Fibroblast of lung (primary cell): ENCODE results near the gene UBE2D2. TPM values are rescaled to one million over a fixed set of nuclear protein-coding genes. Genes with fewer than 3 reads are reported as not detected.

ENCODE experiments used
- DNase-seq, 2 donors: peaks; one replicate each; pipeline versions ENCODE4 v3.0.0 to v3.0.0-alpha.2; 2010; ENCODE audit warnings: low read depth in 2 of 2
- H2AFZ ChIP-seq: 2 replicates; pipeline ENCODE4 v1.5.1; 2012; ENCODE audit warnings: low read length, control low read depth, inconsistent platforms
- H3K27ac ChIP-seq: 2 replicates; pipeline ENCODE4 v1.5.1; 2011; ENCODE audit warnings: low read length, control low read depth; ENCODE audit not compliant: insufficient read depth
- H3K27me3 ChIP-seq: 2 replicates; pipeline ENCODE4 v1.5.1; 2011; ENCODE audit warnings: mild to moderate bottlenecking, low read length; ENCODE audit not compliant: control insufficient read depth, insufficient read depth
- H3K36me3 ChIP-seq: 2 replicates; pipeline ENCODE4 v1.5.1; 2011; ENCODE audit warnings: low read length; ENCODE audit not compliant: control insufficient read depth, insufficient read depth
- H3K4me1 ChIP-seq: 2 replicates; pipeline ENCODE4 v1.5.1; 2011; ENCODE audit warnings: low read length; ENCODE audit not compliant: control insufficient read depth, insufficient read depth; ENCODE audit errors: extremely low read depth
- H3K4me2 ChIP-seq: 2 replicates; pipeline ENCODE4 v1.5.1; 2011; ENCODE audit warnings: low read length, control low read depth; ENCODE audit not compliant: insufficient read depth; ENCODE audit errors: extremely low read depth
- H3K4me3 ChIP-seq, 4 experiments: fragments of 200-600 bp in 1 of 4; sonication (generic) in 1 of 4; replicated peaks in 1 of 4; 2 replicates each; pipeline ENCODE4 v1.5.1; 2011 to 2016; ENCODE audit warnings: low read length in 4 of 4, low read depth in 3 of 4, mild to moderate bottlenecking in 3 of 4, control low read depth in 2 of 4, inconsistent platforms in 1 of 4, mixed read lengths in 1 of 4; ENCODE audit not compliant: insufficient read depth in 1 of 4; ENCODE audit errors: control extremely low read depth in 1 of 4
- H3K79me2 ChIP-seq: 2 replicates; pipeline ENCODE4 v1.5.1; 2012; ENCODE audit warnings: mild to moderate bottlenecking, low read length, inconsistent platforms; ENCODE audit not compliant: control insufficient read depth, insufficient read depth
- H3K9ac ChIP-seq: 2 replicates; pipeline ENCODE4 v1.5.1; 2011; ENCODE audit warnings: mild to moderate bottlenecking, low read length, control low read depth; ENCODE audit not compliant: insufficient read depth
- H3K9me3 ChIP-seq: 2 replicates; pipeline ENCODE4 v1.5.1; 2012; ENCODE audit warnings: low read depth, low read length; ENCODE audit not compliant: control insufficient read depth, insufficient read depth
- H4K20me1 ChIP-seq: 2 replicates; pipeline ENCODE4 v1.5.1; 2011; ENCODE audit warnings: low read length; ENCODE audit not compliant: control insufficient read depth, insufficient read depth; ENCODE audit errors: extremely low read depth
- EZH2 ChIP-seq: IDR thresholded peaks from 2 replicates; pipeline ENCODE4 v1.5.1; 2012; ENCODE audit warnings: low read length, control low read depth, mild to moderate bottlenecking; ENCODE audit errors: missing control alignments
- polyA plus RNA-seq, 2 donors: library from polyadenylated mRNA; depleted of rRNA in 1 of 2; stranded (reverse) in 1 of 2; unstranded in 1 of 2; fragments of >200 nt; gene quantifications; 2 replicates each; pipeline ENCODE4 v1.2.1, GENCODE V29; 2011 to 2012; ENCODE audit warnings: missing spikeins in 1 of 2
- total RNA-seq: library from RNA; depleted of rRNA; stranded (reverse); fragments of >200 nt; gene quantifications from 2 replicates; pipeline ENCODE4 v1.2.1, GENCODE V29; 2014
- TF ChIP-seq, protein P1 (sequence below), 2 donors: IDR thresholded peaks in 1 of 2; conservative IDR thresholded peaks in 1 of 2; 1 replicate in 1 of 2; 2 replicates in 1 of 2; pipeline ENCODE4 v1.5.1; 2011 to 2012; ENCODE audit warnings: low read length in 2 of 2, control low read depth in 1 of 2, inconsistent platforms in 1 of 2, low read depth in 1 of 2, mild to moderate bottlenecking in 1 of 2

UBE2D2 gene
- total and polyA plus RNA-seq, 2 donors (not counting 1 experiment from before 2014, with no cell fraction given): 56.5 to 62.9 TPM

DNA sequence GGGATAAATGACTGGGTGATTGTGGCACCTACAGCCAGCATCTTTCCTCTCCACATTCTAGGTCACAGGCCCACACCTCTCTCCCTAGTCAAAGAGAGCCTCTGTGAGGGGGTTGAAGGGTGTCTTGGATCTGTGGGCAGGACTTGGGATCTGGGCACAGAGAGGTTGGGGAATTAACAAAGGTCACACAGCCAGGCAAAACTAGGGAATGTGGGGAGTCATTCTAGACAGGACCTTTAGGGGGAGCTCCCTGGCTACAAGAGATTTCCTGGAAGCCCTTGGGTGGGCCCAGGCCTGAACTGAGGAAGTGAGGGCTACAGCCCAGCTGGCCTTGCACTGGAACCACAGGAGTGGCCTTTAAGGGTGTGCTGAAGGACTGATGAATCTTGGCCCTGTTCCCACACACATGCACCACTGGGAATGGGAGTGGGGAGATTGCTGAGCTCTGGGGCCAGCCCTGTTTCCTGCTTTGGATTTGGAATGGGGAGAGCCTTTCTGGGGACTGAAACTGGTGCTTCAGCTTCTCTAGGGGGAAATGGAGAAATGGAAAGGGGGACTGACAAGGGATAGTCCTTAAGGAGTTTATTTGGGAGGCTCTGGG lies 74.6 kb downstream of the UBE2D2 start:
- Histone ChIP-seq H3K27ac (peak overlapping the region; percentile 50), H3K79me2 (no peaks in the 10 kb centered on the region), H3K4me2 (peak overlapping the region; percentile 1), H2AFZ (no peak overlapping the region), H4K20me1 (no peaks in the 10 kb centered on the region), H3K4me3 (no peak overlapping the region), H3K4me1 (peaks cover 22% of the 10 kb centered on the region), H3K27me3 (no peaks in the 10 kb centered on the region), H3K9me3 (no peaks in the 10 kb centered on the region), H3K36me3 (no peaks in the 10 kb centered on the region), H3K9ac (no peak overlapping the region)
- DNase-seq: peak; percentile 95 to 98
- no peak for TF ChIP-seq EZH2
- TF ChIP-seq, protein P1, sequence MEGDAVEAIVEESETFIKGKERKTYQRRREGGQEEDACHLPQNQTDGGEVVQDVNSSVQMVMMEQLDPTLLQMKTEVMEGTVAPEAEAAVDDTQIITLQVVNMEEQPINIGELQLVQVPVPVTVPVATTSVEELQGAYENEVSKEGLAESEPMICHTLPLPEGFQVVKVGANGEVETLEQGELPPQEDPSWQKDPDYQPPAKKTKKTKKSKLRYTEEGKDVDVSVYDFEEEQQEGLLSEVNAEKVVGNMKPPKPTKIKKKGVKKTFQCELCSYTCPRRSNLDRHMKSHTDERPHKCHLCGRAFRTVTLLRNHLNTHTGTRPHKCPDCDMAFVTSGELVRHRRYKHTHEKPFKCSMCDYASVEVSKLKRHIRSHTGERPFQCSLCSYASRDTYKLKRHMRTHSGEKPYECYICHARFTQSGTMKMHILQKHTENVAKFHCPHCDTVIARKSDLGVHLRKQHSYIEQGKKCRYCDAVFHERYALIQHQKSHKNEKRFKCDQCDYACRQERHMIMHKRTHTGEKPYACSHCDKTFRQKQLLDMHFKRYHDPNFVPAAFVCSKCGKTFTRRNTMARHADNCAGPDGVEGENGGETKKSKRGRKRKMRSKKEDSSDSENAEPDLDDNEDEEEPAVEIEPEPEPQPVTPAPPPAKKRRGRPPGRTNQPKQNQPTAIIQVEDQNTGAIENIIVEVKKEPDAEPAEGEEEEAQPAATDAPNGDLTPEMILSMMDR (conservative IDR thresholded peaks at IDR 0.05 in 1 of 2, IDR thresholded peaks at IDR 0.05 in 1 of 2; ENCODE audit: low read depth in 1 of 2, low read length in 2 of 2): peak; percentile 73 to 83

DNA sequence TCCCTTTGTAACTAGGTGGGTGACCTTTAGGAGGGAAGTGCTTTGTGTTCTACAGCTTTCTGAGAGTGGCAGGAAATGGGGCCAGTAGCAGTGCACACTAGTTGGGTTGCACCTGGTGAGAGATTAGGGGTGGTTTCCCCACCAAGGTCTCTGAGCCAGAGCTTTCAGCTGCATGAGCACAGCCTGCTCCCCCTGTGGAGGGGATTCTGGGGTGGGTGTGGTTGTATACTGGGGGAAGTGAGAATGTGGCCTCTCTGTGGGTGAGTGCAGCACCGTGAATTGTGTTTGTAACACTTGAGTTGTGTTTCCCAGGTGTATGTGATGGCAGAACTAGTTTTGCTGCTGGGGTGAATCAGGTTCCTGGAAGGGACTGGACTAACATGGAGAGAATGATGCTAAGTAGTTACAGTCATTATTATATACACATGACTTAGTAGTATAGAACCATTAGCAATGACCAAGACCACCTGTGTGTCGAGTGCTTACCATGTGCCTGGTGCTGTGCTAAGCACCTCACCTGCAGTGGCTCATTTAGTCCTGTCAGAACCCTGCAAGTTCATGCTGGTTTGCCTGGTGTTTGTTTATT lies 75.2 kb downstream of the UBE2D2 start:
- Histone ChIP-seq H3K27me3 (no peaks in the 10 kb centered on the region), H3K9me3 (no peaks in the 10 kb centered on the region), H3K79me2 (no peaks in the 10 kb centered on the region), H3K4me3 (no peak overlapping the region), H3K4me1 (peaks cover 22% of the 10 kb centered on the region), H3K4me2 (peak overlapping the region; percentile 26), H2AFZ (no peak overlapping the region), H4K20me1 (no peaks in the 10 kb centered on the region), H3K36me3 (no peaks in the 10 kb centered on the region), H3K27ac (peak overlapping the region; percentile 55), H3K9ac (no peak overlapping the region)
- DNase-seq: no peak
- TF ChIP-seq EZH2: no peak
- TF ChIP-seq, protein P1 (conservative IDR thresholded peaks at IDR 0.05 in 1 of 2, IDR thresholded peaks at IDR 0.05 in 1 of 2; ENCODE audit: low read depth in 1 of 2, low read length in 2 of 2): no peak

DNA sequence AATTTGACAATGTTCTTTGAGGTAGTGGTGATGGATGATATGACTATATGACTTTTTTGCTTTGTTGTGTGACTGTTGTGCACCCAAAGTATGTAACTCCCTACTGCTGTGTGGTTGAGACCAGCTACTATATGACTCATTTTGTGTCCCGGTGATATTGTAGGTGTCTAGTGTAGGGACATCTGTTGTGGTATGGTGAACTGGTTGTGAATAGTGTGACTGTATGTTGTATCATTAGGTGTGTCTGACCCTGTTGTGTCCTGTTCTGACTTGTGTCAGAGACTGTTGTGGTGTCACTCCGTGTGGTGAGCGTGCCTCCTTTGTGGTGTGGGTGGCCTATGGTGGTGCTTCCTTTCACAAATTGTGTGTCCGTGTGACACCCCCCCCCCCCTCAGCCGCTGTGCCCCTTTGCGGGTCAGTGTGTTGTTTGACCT lies 75.9 kb downstream of the UBE2D2 start:
- no peaks in the 10 kb centered on the region for H3K27me3 ChIP-seq
- peaks cover 22% of the 10 kb centered on the region for H3K4me1 ChIP-seq
- H3K4me2 ChIP-seq: peak overlapping the region; percentile 80
- H3K9ac ChIP-seq: no peak overlapping the region
- DNase-seq: peak in 1 of 2 donors; percentile 72
- no peaks in the 10 kb centered on the region for H4K20me1 ChIP-seq
- peak overlapping the region; percentile 16 to 55 (median 31) for H3K4me3 ChIP-seq
- H3K79me2 ChIP-seq: no peaks in the 10 kb centered on the region
- TF ChIP-seq EZH2: no peak
- TF ChIP-seq, protein P1 (conservative IDR thresholded peaks at IDR 0.05 in 1 of 2, IDR thresholded peaks at IDR 0.05 in 1 of 2; ENCODE audit: low read depth in 1 of 2, low read length in 2 of 2): no peak
- no peak overlapping the region for H2AFZ ChIP-seq
- H3K36me3 ChIP-seq: no peaks in the 10 kb centered on the region
- peak overlapping the region; percentile 55 for H3K27ac ChIP-seq
- no peaks in the 10 kb centered on the region for H3K9me3 ChIP-seq
